GM18508 (cell line): ENCODE results near the gene MAD1L1.
"Not testable (repeated sequence)": the region's sequence is repeated elsewhere in the genome, so short reads cannot be mapped to it uniquely, and the experiment has no call there.

Source experiments
- ATAC-seq: cut with Tn5 transposase; IDR thresholded peaks from one replicate; pipeline ENCODE4 v1.9.1; 2021; ENCODE audit warnings: moderate number of reproducible peaks; ENCODE audit not compliant: insufficient read depth, unreplicated experiment

The MAD1L1 gene

DNA sequence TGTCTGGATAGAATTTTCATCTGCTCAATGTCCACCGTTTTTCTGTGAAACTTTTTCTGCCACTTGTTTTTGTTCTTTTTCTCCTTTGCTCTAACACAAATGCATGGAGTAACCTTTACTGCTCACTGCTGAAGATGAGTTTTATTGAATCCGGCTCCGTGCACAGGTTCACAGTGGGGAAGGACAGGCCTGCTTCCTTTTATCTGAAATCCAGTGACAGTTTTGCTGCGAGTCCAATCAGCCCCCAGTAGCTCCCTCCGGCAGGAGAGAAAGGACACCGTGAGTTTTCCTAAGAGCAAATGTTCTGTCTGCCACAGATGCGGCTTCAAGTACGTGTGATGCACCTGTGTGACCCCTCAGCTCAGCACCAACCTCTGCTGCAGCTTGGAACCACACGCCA lies 246.8 kb downstream of the MAD1L1 start:
- ATAC-seq, result no peak

DNA sequence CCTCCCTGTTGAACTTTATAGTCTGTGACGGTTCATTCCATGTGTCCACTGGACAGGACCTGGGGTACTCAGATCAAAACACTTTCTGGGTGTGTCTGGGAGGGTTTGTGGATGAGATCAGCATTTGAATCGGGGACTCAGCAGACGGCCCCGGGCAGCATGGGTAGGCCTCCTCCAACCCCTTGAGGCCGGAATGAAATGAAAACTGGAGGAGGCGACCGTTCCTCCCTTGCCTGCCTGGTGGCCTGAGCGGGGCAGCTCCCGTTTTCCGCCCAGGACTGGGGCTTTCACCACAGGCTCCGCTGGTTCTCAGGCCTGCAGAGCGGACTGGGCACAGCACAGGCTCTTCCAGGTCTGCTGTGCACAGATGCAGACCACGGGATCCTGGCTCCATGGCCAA lies 247.7 kb downstream of the MAD1L1 start:
- ATAC-seq, result no peak

DNA sequence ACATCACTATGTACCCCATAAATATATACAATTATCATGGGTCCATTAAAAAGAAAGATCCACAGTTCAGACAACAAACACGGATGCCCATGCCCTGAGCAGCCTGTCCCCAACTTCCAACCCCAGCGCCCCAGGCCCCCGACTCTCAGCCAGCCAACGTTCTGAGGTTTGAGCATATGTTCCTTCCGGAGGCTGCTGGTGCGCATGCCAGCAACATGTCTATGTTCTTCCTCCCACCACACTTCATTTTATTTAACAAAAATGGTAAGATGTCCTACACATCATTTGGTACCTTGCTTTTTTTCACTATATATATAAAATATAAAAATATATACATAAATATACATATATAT lies 250.9 kb downstream of the MAD1L1 start:
- ATAC-seq, result no peak

DNA sequence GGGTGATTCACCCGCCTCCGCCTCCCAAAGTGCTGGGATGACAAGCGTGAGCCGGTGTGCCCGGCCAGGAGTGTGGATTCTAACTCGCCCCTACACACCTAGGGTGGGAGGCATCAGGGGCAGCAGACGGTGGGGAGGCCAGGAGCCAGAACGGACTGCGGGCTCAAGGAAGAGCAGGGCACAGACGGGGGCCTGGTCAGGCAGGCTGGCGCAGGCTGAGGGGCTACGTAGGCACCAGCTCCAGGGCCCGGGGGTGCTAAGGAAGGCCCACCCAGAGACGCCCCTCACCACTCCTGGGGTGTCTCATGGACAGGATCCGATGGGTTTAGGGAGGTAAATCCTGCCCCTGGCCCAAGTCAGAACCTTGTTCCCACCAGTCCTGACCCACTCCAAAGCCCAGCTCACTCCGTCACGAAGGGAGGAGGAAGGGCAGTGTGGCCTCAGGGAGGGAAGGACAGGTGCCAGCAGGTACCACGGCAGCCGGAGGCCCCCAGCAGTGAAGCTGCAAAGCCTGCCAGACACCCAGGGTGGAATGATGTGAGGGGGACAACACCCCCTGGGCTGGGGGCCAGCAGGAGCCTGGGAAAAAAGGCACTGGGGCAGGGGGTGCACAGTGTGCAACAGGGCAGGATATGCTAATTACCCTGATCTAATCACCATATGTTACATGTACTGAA lies 251.4 kb downstream of the MAD1L1 start:
- ATAC-seq, result no peak

DNA sequence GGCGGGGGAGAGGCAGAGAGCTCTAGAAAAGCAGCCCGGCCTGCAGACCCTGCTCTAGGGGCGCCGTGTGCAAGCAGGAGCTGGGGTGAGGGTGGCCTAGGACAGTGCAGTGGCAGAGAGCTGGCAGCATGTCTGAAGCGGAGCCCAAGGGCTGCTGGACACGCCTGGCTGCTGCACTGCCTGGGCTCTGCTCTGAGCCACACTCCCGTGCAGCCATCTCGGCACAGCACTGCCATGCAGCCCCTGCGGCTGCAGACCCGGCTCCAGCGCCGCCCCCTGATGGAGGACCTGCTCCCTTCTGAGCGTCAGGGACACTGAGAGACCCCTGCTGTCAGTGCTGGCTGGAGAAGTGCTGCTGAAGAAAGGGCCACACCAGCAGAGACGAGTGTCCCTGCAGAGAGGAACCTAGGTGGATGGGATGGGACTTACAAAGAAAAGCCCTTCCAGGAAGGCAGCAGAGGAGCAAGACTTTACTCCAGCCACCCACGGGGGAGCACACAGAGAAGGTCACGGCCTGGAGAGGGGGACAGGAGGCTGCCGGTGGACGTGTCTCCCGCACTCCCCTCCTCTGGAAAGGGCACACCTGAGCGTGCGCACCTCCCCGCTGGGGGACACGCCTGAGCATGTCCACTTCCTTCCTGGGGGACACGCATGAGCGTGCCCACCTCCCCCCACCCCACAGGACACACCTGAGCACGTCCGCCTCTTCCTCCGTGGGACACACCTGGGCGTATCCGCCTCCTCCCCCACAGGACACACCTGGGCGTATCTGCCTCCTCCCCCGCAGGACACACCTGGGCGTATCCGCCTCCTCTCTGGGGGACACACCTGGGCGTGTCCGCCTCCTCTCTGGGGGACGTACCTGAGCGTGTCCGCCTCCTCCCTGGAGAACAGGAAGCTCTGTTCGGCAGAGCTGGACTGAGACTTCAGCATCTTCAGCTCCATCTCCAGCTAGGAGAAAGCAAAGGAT lies 252.9 kb downstream of the MAD1L1 start:
- no peak for ATAC-seq

DNA sequence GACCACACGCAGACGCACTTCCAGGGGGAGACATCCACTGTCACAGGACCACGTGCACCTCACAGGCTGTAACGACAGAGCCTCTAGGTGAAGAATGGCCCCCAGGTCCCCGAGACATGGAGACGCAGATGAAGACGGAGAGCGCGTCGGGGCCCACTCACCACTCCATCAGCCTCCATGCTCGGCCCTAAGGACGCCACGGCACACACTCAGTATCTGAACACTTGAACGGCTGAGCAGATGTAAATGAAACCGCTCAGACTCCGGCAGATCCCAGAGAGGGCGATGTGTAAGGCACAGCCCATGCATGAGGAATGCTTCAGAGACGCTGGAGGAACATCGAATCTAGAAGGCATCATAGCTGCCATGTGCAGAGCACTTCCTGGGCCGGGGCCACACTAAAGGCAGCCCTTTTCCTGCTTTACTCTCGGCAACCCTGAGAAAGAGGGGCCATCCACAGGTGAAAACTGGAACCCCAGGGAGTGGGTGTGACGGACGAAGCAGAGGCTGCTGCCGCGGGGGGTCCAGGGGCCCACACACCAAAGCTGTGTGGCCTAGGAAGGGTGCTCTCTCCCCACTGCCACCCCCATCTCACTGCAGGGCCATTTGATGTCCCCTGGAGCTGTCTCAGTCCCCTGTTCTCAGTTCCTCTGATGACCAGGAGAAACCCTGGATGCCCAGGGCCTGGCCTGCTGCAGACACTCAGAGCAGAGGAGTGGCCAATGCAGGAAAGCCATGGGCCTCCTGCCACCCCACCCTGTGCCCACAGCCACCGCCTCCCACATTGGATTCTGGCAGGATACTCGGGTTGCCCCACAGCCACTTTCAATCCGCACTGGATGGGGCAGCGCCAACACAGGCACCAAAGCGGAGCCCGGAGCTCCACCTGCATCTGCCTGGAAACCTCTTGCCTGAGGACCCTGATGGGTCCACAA lies 253.8 kb downstream of the MAD1L1 start:
- no peak for ATAC-seq

DNA sequence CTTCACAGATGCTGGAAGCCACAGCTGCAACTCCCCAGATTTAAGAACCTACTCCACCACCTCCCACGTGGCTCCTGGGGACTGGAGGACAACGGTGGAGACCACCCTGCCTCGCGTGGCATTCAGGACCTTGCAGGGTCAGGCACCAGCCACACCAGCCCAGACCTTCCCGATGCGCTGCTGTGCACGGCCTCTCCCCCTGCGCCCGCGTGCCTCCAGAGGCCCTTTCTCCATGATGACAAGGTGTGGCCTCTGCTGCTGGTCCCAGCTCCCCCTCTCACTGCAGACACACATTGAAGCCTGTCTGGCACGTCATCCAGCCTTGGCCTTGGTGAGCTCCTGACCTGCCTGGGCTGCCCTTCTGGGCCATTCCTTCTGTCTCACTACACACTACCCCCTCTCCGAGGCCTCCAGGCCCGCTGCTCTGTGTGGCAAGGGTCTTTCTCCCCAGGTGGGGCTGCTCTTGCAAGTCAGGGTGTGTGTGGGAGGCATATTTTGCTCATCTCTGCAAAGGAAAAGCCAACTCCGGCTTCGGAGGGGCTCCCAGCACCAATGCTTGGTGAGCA lies 254.8 kb downstream of the MAD1L1 start:
- ATAC-seq, result no peak

DNA sequence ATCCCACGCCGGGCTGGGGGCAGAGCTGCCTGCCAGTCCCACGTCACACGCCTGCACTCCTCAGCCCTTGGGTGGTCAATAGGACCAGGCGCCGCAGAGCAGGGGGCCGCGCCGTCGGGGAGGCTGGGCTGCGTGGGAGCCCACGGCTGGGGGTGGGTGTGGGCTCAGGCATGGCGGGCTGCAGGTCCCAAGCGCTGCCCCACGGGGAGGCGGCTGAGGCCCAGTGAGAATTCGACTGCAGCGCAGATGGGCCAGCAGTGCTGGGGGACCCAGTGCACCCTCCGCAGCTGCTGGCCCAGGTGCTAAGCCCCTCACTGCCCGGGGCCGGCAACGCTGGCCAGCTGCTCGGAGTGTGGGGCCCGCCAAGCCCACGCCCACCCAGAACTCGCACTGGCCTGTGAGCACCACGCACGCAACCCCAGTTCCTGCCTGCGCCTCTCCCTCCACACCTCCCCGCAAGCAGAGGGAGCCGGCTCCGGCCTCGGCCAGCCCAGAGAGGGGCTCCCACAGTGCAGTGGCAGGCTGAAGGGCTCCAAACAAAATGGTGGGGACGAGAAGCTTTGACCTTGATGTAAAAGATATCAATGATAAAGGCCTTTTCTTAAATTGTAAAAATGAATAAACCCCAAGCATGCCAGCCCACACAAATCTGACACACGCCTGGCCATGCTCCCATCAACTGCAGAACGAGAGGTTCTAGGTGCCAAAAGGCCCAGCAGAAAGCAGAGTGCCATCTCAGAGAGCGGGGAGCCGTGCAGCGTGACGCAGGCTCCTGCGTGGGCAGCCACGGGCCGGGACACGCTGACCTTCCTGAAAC lies 255.5 kb downstream of the MAD1L1 start:
- ATAC-seq, result no peak

DNA sequence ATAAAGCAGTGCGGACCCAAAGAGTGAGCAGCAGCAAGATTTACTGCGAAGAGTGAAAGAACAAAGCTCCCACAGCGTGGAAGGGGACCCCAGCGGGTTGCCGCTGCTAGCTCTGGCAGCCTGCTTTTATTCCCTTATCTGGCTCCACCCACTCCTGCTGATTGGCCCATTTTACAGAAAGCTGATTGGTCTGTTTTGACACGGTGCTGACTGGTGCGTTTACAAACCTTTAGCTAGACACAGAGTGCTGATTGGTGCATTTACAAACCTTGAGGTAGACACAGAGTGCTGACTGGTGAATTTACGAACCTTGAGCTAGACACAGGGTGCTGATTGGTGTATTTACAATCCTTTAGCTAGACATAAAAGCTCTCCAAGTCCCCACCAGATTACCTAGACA lies 256.2 kb downstream of the MAD1L1 start:
- ATAC-seq, result not testable (repeated sequence)

DNA sequence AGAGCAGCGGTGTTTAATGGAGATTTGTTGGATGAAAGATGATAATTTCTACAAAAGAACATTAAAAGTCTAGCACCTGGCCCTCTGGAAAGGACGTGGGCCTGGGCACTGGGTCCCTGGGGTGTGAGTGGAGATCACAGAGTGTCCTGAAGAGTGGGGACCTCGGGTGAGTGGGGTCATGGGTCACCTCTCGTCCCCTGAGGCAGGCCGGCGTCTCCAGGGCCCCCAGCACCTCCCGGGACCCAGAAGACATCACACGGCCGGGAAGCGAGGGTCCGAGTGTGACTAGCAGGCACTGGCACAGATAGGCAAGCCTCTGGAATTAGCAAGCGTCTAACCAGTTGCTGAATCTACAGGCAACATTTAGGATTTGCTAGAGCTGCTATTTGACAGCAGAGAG lies 257.2 kb downstream of the MAD1L1 start:
- ATAC-seq, result no peak

DNA sequence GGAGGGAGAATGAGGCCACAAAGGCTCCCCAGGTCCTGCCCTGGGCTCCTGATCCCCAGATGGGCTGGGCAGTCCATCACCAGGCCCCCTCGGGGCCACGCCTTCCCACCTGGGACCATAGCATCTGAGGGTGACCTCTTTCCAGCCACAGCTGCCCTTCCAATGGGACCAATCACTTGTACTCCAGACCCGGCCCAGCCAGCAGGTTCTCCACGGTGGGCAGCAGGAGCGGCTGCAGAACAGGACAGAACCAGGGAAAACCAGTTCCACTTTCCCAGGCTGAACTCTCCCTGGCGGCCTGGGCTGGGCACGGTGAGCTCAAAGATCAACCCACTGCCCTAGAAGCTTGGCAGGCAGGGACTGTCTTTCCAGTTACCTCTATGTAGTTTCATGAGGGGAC lies 257.6 kb downstream of the MAD1L1 start:
- ATAC-seq, result no peak

DNA sequence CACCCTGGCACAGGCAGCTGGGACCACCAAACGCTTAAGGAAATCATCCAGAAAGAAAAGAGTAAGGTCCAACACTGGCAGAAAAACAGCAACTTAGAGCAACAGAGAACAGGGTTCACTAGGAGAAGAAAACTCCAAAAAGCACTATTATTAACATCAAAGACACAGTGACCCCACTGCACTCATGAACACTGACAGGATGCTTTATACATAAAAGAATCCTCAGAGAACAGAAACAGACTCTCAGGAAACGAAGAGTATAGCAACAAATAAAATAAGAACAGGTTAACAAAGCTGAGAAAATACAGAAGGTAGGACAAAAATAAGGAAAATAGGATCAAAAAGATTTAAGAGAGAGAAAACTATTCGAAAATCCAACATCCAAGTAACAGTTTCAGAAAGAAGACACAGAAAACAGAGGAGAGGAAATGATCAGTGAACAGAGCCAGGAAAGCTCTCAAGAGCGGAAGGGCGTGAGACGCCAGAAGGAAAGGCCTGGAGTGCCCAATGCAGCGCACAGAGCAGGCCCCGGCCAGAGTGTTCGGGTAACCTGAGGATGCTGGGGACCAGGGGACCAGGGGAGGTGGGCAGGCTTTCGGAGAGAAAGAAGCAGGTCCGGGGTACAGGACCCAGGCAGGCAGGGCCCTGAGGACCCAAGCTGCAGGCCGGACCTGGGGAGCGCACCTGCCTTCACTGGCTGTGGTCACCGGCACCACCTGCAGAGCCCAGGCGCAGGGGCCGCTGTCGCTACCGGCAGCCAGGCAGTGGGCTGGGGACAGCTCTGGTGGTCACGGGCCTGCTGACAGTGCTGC lies 258.2 kb downstream of the MAD1L1 start:
- ATAC-seq, result no peak

DNA sequence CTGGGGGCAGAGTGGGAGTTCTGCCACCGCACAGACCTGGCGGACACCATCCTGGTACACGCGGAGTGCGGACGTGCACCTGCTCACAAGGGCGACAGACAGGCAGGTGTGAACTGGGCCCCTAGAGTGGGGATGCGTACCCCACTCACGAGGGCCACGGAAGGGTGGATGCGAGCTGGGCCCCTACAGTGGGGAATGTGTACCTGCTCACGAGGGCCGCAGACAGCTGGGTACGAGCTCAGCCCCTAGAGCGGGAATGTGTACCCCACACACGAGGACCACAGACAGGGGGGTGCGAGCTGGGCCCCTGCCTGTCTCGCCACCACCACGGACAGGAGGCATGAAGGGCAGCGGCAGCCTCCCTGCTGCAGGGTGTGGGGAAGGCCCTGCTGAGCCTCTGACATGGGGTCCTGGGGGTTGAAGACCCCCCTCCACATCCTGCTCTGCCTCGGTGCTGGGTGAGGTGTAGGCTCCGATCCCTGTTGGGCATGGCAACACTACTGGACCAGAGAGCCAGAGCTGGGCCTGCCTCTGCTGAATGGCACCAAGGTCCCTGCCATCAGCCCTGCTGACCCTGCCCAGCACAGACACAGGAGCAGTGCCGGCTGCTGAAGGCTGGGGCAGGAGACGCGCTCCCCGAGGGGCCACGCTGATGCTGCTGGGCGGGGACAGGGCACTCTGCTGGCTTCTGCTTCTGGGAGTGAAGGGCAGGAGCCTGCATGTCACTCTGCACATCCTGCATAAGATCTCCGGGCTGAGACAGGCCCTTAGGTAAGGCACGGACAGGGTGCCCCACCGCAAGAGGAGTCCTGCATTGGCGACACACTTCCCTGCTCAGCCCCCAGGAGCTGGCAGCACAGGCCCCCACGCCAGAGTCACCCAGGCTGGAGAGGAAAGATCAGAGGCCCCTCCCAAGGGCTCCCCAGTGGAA lies 259.2 kb downstream of the MAD1L1 start:
- ATAC-seq, result no peak

DNA sequence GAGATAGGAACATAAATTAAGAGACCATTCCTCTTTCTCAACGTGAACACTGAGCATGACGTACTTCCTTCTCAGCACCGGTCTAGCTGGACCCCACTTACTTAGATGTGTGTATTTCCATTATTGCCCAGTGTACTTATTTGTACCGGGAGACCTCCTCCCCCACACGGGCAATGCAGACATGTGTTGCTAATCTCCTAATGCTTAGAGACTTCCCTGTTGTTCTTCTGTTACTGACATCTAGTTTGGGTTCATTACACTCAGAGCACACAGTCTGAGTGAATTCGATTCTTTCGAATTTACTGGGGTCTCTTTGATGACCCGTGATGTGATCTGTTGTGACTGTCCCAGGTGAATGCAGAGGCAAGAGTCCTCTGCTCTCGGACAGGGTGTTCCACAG lies 260.0 kb downstream of the MAD1L1 start:
- ATAC-seq, result no peak

DNA sequence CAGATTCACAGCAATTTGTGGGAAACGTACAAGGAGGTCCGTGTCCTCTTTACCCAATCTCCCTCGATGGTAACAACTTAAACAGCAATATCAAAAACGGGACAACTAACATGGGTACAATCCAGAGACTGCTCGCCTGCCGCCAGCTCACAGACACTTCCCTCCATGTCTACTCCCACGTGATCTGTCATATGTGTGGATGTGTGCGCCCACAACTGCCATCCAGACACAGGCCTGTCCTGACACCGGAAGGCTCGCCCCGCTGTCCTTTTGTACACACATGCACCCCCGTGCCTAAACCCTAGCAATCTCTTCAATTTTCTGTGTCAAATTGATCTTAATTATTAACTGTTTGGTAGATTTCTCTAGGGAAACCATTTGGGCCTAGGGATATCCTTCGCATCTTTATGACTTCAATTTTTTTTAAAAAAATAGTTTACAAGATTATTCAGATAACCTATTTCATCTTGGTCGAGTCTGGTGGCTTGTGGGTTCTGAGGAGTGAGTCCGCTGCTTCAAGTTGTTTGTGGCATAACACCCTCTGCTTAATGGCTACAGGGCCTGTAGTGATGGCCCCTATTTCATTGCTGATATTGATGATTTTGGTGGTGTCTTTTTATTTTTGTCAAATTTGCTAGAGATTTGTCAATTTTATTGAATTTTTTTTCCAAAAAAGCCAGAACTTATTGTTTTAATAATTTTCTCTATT lies 260.6 kb downstream of the MAD1L1 start:
- ATAC-seq, result no peak

DNA sequence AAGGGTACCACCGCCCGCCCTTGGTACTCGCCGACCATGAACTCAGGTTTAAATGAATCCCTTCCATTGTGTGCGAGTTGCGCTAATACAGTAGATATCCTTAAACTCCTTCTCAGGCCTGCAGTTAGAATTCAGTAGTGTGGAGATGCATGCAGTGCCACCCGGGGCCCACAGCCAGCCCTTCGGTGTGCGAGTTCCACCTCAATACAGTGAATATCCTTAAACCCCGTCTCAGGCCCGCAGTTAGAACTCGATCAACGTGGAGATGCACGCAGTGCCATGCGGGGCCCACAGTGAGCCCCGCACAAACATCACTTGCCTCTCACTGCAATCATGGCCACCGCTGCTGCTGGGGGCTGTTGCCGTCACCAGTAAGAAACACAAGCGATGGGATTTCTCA lies 261.9 kb downstream of the MAD1L1 start:
- ATAC-seq, result no peak

DNA sequence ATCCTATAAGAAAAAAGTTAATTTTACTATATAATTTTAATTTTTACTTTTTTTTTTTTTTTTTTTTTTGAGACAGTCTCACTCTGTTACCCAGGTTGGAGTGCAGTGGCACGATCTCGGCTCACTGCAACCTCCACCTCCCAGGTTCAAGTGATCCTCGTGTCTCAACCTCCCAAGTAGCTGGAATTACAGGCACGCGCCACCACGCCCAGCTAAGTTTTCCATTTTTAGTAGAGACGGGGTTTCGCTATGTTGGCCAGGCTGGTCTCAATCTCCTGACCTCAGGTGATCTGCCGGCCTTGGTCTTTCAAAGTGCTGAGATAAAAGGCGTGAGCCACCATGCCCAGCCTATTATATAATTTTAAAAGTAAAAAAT lies 262.5 kb downstream of the MAD1L1 start:
- not testable (repeated sequence) for ATAC-seq
